ENCODE data around the gene CREB5. TPM values are rescaled to one million over a fixed set of nuclear protein-coding genes. Genes with fewer than 3 reads are reported as not detected.

The CREB5 gene
- total and polyA plus RNA-seq, 2 of the 8 experiments (the other 6 are each of a cell fraction or from before 2014, with no cell fraction given) = 2.4 to 2.7 TPM

DNA sequence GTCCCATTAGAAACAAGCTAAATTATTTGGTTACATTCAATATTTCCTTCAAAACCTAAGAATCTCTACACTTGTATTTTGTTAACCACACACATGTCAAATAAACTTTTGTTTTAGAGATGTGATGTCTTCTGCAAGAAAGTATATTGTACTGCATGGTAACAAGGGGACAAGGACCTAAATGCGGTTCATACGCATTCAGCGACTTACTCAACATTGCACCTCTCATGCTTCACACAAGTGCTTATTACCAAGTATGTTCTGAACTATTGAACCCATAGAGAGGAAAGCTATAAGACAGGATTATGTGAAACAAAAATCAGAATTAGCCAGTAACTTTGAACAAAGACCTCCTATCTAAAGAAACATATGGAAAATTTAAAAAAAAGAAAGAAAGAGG, 68.3 kb downstream of the CREB5 start:
- Histone ChIP-seq H2AK5ac (ENCODE audit: low read depth, low read length) (no peak overlapping the region), H3K4me3 (ENCODE audit: extremely low read depth in 1 of 4, insufficient read depth in 2 of 4, low read depth in 3 of 4, low read length in 4 of 4) (no peak overlapping the region), H3K4ac (replicated peaks; ENCODE audit: insufficient read length, low read depth, low read length) (no peak overlapping the region), H4K5ac (ENCODE audit: insufficient read length, low read depth, low read length) (no peak overlapping the region), H2AFZ (ENCODE audit: low read length) (no peak overlapping the region), H2BK5ac (ENCODE audit: low read depth, low read length) (no peak overlapping the region), H3K23me2 (ENCODE audit: low read depth, low read length) (no peaks in the 10 kb centered on the region), H3K79me2 (ENCODE audit: control insufficient read depth in 1 of 2, insufficient read depth in 2 of 2, low read length in 2 of 2) (no peaks in the 10 kb centered on the region), H2BK12ac (ENCODE audit: low read depth, low read length) (no peak overlapping the region), H3K23ac (ENCODE audit: insufficient read length) (no peak overlapping the region), H3K27me3 (replicated peaks in 1 of 4; ENCODE audit: control insufficient read depth in 3 of 4, extremely low read depth in 1 of 4, insufficient read depth in 3 of 4, low read length in 3 of 4) (no peaks in the 10 kb centered on the region), H2BK120ac (replicated peaks; ENCODE audit: low read depth, low read length) (no peak overlapping the region), H4K91ac (replicated peaks; ENCODE audit: insufficient read length, low read length) (no peak overlapping the region), H3K56ac (replicated peaks; ENCODE audit: insufficient read length, low read depth, low read length) (no peak overlapping the region), H2BK20ac (ENCODE audit: low read length) (no peak overlapping the region), H3K79me1 (ENCODE audit: low read depth, low read length) (no peaks in the 10 kb centered on the region), H3K9ac (replicated peaks in 1 of 4; ENCODE audit: extremely low read depth in 1 of 4, low read depth in 3 of 4, low read length in 3 of 4) (no peak overlapping the region), H3K14ac (ENCODE audit: insufficient read length) (no peak overlapping the region), H4K20me1 (replicated peaks in 1 of 2; ENCODE audit: control insufficient read depth in 1 of 2, insufficient read depth in 2 of 2, low read length in 2 of 2) (no peaks in the 10 kb centered on the region), H3K18ac (ENCODE audit: extremely low read depth, low read length) (no peak overlapping the region), H3K9me3 (ENCODE audit: insufficient read depth in 2 of 2, low read depth in 1 of 2, low read length in 1 of 2) (no peaks in the 10 kb centered on the region), H3K4me2 (ENCODE audit: insufficient read depth in 1 of 2, low read depth in 2 of 2, low read length in 2 of 2) (no peak overlapping the region), H3K36me3 (ENCODE audit: control insufficient read depth in 2 of 4, insufficient read depth in 4 of 4, low read length in 3 of 4) (no peaks in the 10 kb centered on the region), H2BK15ac (ENCODE audit: low read length) (no peak overlapping the region), H3K27ac (ENCODE audit: low read depth, low read length) (no peak overlapping the region), H4K8ac (ENCODE audit: extremely low read depth, insufficient read depth, low read length) (no peak overlapping the region), H3K4me1 (replicated peaks in 1 of 4; ENCODE audit: control insufficient read depth in 3 of 4, insufficient read depth in 4 of 4, low read length in 3 of 4) (peaks cover 10 to 28% (median 23%) of the 10 kb centered on the region in 4 experiments)
- ChIA-PET CTCF (ENCODE audit: partially characterized antibody) (interaction anchor here (1.3 kb wide), 1 partner anchor 11 kb away, joined by 5 read pairs; no protein-coding TSS in a partner anchor), POLR2A (ENCODE audit: partially characterized antibody) (no interaction called here)
- no peak for TF ChIP-seq SP1 (IDR thresholded peaks at IDR 0.05; ENCODE audit: low read depth, low read length)
- TF ChIP-seq EP300 (IDR thresholded peaks at IDR 0.05; ENCODE audit: borderline replicate concordance in 1 of 2, low read depth in 2 of 2, low read length in 2 of 2) = no peak
- no peak for TF ChIP-seq TBP (IDR thresholded peaks at IDR 0.05; ENCODE audit: low read depth, low read length)
- no peak for TF ChIP-seq JUN (IDR thresholded peaks at IDR 0.05; ENCODE audit: low read depth, low read length)
- TF ChIP-seq JUND (IDR thresholded peaks at IDR 0.05; ENCODE audit: low read length) = no peak
- no peak for TF ChIP-seq SUZ12 (IDR thresholded peaks at IDR 0.05; ENCODE audit: low read length)
- no peak for TF ChIP-seq POU5F1 (IDR thresholded peaks at IDR 0.05; ENCODE audit: low read depth, low read length)
- no peak for TF ChIP-seq EZH2 (IDR thresholded peaks at IDR 0.05; ENCODE audit: low read depth, low read length, severe bottlenecking)
- TF ChIP-seq TAF7 (optimal IDR thresholded peaks at IDR 0.05; ENCODE audit: borderline replicate concordance, low read depth, low read length) = no peak
- no peak for TF ChIP-seq GABPA (IDR thresholded peaks at IDR 0.05; ENCODE audit: borderline replicate concordance, insufficient read depth, low read length)
- no peak for TF ChIP-seq MAFK (IDR thresholded peaks at IDR 0.05; ENCODE audit: low read depth, low read length)
- no peak for TF ChIP-seq POLR2AphosphoS5 (IDR thresholded peaks at IDR 0.05; ENCODE audit: low read depth, low read length)
- WGBS, 2 experiments (ENCODE audit: extremely low coverage in 1 of 2, insufficient coverage in 1 of 2, insufficient read length in 1 of 2, insufficient replicate concordance in 2 of 2, low coverage in 1 of 2, low lambda C conversion rate in 2 of 2, missing lambda C conversion rate in 1 of 2) = 83% methylated on average over 3 of the region's 3 CpGs; no CpG with 5 or more reads in 1 of the 2 experiments
- DNase-seq (ENCODE audit: low read depth in 1 of 2, low spot score in 2 of 2) (no peak), FAIRE-seq (no peak)
